Suprapubic skin (tissue), 4 donors: Measurements from ENCODE around the gene LRBA.

Experiments
- CTCF ChIP-seq, 2 donors: fragments of 200-600 bp in 1 of 2; fragments of 450-650 bp in 1 of 2; sonication (generic) in 1 of 2; IDR thresholded peaks; one replicate each; pipeline ENCODE4 v1.5.1; 2016 to 2019; ENCODE audit warnings: antibody characterized with exemption in 2 of 2, mild to moderate bottlenecking in 1 of 2, moderate library complexity in 1 of 2
- POLR2A ChIP-seq, 2 donors: fragments of 450-650 bp; IDR thresholded peaks; one replicate each; pipeline ENCODE4 v1.6.1; 2017; ENCODE audit warnings: antibody characterized with exemption in 2 of 2, mild to moderate bottlenecking in 2 of 2, moderate library complexity in 2 of 2
- POLR2AphosphoS5 ChIP-seq, 3 donors: sonication (generic); formaldehyde crosslinking; IDR thresholded peaks; one replicate each; pipeline ENCODE4 v1.6.1; 2017; ENCODE audit warnings: antibody characterized with exemption in 3 of 3

- TF ChIP-seq CTCF (IDR thresholded peaks at IDR 0.05) (no peak), POLR2AphosphoS5 (IDR thresholded peaks at IDR 0.05) (no peak), POLR2A (IDR thresholded peaks at IDR 0.05) (no peak)
Observed at GRCh38 chr4:150949943-150950342, 65.1 kb downstream of the LRBA start.
